ENCODE data around the gene PLXND1. TPM values are rescaled to one million over a fixed set of nuclear protein-coding genes. Genes with fewer than 3 reads are reported as not detected.

PLXND1 gene
- total RNA-seq, 4 donors from 2014 or later: 50.5 to 89.9 (median 76.6) TPM

DNA sequence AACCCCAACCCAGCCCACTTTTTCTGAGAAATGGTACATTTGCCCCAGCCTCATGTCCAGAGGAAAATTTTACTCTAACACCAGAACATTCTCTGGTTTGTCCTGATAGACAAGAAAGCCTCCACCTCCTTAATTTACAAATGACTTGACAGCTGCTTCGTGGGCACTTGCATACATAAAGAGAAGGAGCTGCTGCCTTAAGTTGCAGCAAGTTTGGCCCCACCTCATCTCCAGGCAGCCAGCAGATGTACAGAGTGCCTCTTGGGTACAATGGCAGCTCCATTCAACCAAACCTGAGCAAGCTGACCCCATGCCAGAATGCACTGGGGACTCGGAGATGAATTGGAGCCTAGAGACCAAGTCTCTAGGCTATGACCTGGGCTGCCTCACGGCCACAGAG is 69.7 kb downstream of the PLXND1 start:
- no peaks in the 10 kb centered on the region for H3K27me3 ChIP-seq
- H3K27ac ChIP-seq (replicated peaks in 1 of 4): no peak overlapping the region
- no peaks in the 10 kb centered on the region for H3K36me3 ChIP-seq
- H3K4me3 ChIP-seq: no peak overlapping the region
- intact Hi-C loops (cut with DNase I): no loop called here
- H3K4me1 ChIP-seq: no peaks in the 10 kb centered on the region
- H3K9me3 ChIP-seq: no peaks in the 10 kb centered on the region
- TF ChIP-seq, protein P1, sequence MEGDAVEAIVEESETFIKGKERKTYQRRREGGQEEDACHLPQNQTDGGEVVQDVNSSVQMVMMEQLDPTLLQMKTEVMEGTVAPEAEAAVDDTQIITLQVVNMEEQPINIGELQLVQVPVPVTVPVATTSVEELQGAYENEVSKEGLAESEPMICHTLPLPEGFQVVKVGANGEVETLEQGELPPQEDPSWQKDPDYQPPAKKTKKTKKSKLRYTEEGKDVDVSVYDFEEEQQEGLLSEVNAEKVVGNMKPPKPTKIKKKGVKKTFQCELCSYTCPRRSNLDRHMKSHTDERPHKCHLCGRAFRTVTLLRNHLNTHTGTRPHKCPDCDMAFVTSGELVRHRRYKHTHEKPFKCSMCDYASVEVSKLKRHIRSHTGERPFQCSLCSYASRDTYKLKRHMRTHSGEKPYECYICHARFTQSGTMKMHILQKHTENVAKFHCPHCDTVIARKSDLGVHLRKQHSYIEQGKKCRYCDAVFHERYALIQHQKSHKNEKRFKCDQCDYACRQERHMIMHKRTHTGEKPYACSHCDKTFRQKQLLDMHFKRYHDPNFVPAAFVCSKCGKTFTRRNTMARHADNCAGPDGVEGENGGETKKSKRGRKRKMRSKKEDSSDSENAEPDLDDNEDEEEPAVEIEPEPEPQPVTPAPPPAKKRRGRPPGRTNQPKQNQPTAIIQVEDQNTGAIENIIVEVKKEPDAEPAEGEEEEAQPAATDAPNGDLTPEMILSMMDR (IDR thresholded peaks at IDR 0.05): no peak
- no peak for TF ChIP-seq EP300 (IDR thresholded peaks at IDR 0.05)
- TF ChIP-seq POLR2A (IDR thresholded peaks at IDR 0.05; ENCODE audit: low read depth): no peak
- no peak for TF ChIP-seq POLR2AphosphoS5 (IDR thresholded peaks at IDR 0.05)
- WGBS: 84% methylated on average over 3 of the region's 3 CpGs
- no peak for DNase-seq (ENCODE audit: extremely low spot score)

GRCh38 chr3:129536374-129536667 is 70.2 kb downstream of the PLXND1 start:
- 100% methylated on average over 2 of the region's 2 CpGs for WGBS
- H3K27me3 ChIP-seq: no peaks in the 10 kb centered on the region
- intact Hi-C loops (cut with DNase I): no loop called here

GRCh38 chr3:129535075-129535474 is 71.4 kb downstream of the PLXND1 start:
- Histone ChIP-seq H3K27me3 (no peaks in the 10 kb centered on the region), H3K9me3 (no peaks in the 10 kb centered on the region), H3K27ac (replicated peaks in 1 of 4) (no peak overlapping the region), H3K4me3 (no peak overlapping the region), H3K4me1 (peaks cover 0 to 2% (median 0%) of the 10 kb centered on the region in 4 donors), H3K36me3 (no peaks in the 10 kb centered on the region)
- DNase-seq (ENCODE audit: extremely low spot score): no peak
- intact Hi-C loops (cut with DNase I): no loop called here
- TF ChIP-seq POLR2AphosphoS5 (IDR thresholded peaks at IDR 0.05) (no peak), EP300 (IDR thresholded peaks at IDR 0.05) (no peak), POLR2A (IDR thresholded peaks at IDR 0.05; ENCODE audit: low read depth) (no peak)
- TF ChIP-seq, protein P1 (IDR thresholded peaks at IDR 0.05): no peak
- 89% methylated on average over 1 of the region's 1 CpG for WGBS

More at GRCh38 chr3:129536374-129536667, 70.2 kb downstream of the PLXND1 start:
- Histone ChIP-seq H3K4me1 (no peaks in the 10 kb centered on the region), H3K9me3 (no peaks in the 10 kb centered on the region), H3K27ac (replicated peaks in 1 of 4) (no peak overlapping the region), H3K4me3 (no peak overlapping the region), H3K36me3 (no peaks in the 10 kb centered on the region)
- DNase-seq (ENCODE audit: extremely low spot score): no peak
- TF ChIP-seq EP300 (IDR thresholded peaks at IDR 0.05): no peak

- WGBS: 73% methylated on average over 4 of the region's 4 CpGs
- H3K27me3 ChIP-seq: no peaks in the 10 kb centered on the region
- TF ChIP-seq POLR2A (IDR thresholded peaks at IDR 0.05; ENCODE audit: low read depth) (no peak), EP300 (IDR thresholded peaks at IDR 0.05) (no peak), POLR2AphosphoS5 (IDR thresholded peaks at IDR 0.05) (no peak)
- TF ChIP-seq, protein P1 (IDR thresholded peaks at IDR 0.05): no peak
- no peak overlapping the region for H3K4me3 ChIP-seq
- intact Hi-C loops (cut with DNase I): no loop called here
- no peaks in the 10 kb centered on the region for H3K36me3 ChIP-seq
- DNase-seq (ENCODE audit: extremely low spot score): no peak
- no peaks in the 10 kb centered on the region for H3K9me3 ChIP-seq
- H3K4me1 ChIP-seq: peaks cover 0 to 2% (median 0%) of the 10 kb centered on the region in 4 donors
- H3K27ac ChIP-seq (replicated peaks in 1 of 4): no peak overlapping the region
These were observed 71.9 kb downstream of the PLXND1 start for GRCh38 chr3:129534428-129535027.

- H3K27ac ChIP-seq (replicated peaks in 1 of 4): no peak overlapping the region
- H3K9me3 ChIP-seq: no peaks in the 10 kb centered on the region
- H3K4me3 ChIP-seq: no peak overlapping the region
- WGBS: 97% methylated on average over 11 of the region's 16 CpGs
- no peak for DNase-seq (ENCODE audit: extremely low spot score)
- H3K36me3 ChIP-seq: no peaks in the 10 kb centered on the region
- no peaks in the 10 kb centered on the region for H3K27me3 ChIP-seq
- TF ChIP-seq, protein P1 (IDR thresholded peaks at IDR 0.05): no peak
- TF ChIP-seq POLR2A (IDR thresholded peaks at IDR 0.05; ENCODE audit: low read depth) (no peak), POLR2AphosphoS5 (IDR thresholded peaks at IDR 0.05) (no peak), EP300 (IDR thresholded peaks at IDR 0.05) (no peak)
- H3K4me1 ChIP-seq: peaks cover 0 to 2% (median 0%) of the 10 kb centered on the region in 4 donors
- intact Hi-C loops (cut with DNase I): no loop called here
These were observed 73.1 kb downstream of the PLXND1 start for GRCh38 chr3:129533406-129533805.
